HL-60/S4 treated with phorbol 12-myristate 13-acetate at 8.2 ng/mL for 4 days and 3 days (cell line): Measurements from ENCODE around the gene PIP4K2C.
"Not testable (repeated sequence)": the region's sequence is repeated elsewhere in the genome, so short reads cannot be mapped to it uniquely, and the experiment has no call there.

Experiments used
- in situ Hi-C: fragments of 300-500 bp; cut with MboI; formaldehyde crosslinking; loops from 2 replicates; pipeline ENCODE4 v1.15.0; 2022; ENCODE audit warnings: low sequenced_read_pairs

PIP4K2C gene

GRCh38 chr12:57584050-57584449, 6.9 kb upstream of the PIP4K2C start:
- in situ Hi-C loops = no loop called here

DNA sequence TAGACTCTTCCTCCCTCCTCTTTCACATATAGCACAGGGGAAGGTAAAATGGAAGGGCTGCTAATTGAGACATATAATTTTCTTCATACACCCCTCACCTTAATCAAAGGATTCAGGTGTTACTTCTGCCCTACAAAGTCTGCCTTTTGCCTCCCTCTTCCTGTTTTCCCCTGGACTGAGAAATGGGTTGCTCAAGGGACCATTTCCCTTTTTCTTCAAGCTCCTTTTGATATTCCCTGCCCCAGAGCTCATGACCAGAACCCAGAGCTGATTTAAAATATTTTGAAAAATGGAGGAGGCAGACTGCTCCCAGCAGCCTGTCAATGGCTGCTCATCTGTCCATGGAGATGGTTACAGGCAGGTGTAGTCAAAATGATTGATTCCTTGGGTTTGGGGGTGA, 6.3 kb upstream of the PIP4K2C start:
- in situ Hi-C loops = no loop called here

DNA sequence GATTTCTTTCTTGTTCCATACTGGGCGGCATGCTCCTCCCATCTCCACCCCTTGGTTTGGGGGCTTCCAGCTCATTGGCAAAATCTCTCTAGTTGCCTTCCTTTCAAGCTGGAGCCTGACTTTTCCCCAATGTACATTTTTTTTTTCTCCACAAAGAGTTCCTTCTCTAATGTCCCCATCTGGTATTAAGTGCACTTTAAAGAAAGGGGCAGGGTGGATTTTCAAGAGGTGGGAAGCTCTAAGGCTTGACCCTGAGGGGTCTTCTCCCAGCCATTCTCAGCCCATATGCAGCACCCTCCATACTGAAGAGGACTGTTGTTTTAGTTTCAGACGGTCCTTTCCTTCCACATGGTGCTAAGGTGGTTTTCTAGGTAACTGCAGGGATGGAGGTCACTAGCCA, 5.8 kb upstream of the PIP4K2C start:
- in situ Hi-C loops = no loop called here

GRCh38 chr12:57586128-57586527, 4.9 kb upstream of the PIP4K2C start:
- in situ Hi-C loops = no loop called here

GRCh38 chr12:57586832-57587429, 4.1 kb upstream of the PIP4K2C start:
- in situ Hi-C loops = no loop called here

GRCh38 chr12:57588951-57589610, 1.9 kb upstream of the PIP4K2C start:
- in situ Hi-C loops = not testable (repeated sequence)

GRCh38 chr12:57590479-57590863, 521 bp upstream of the PIP4K2C start:
- in situ Hi-C loops = no loop called here

GRCh38 chr12:57591782-57592325, 862 bp downstream of the PIP4K2C start:
- in situ Hi-C loops = no loop called here

DNA sequence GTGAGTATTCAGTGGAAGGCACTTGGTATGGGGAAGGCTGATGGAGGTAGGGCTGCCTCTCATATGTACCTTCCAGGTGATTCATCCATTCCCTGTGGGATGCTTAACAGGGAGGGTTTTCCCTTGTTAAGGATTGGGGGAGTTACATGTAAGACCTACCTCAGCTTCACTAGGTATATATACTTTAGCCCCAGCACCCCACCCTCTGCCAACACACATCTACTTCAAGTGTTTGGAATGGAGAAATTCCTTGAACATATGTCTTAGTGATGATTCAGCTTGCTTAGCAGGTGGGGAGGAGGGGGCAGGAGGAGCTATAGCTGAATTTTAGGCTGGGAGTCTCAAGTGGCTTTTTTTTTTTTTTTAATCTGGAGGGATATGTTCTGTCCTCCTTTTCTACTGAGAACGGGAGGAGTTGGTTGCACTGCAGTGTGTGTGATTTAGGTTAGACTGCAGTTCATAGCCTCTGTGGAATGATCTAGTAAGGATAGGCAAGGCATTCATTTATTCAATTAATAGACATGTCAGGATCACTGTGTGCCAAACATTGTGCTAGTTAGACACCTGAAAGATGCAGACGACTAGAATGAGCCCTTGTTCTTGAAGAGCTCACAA, 1.7 kb downstream of the PIP4K2C start:
- in situ Hi-C loops = no loop called here

DNA sequence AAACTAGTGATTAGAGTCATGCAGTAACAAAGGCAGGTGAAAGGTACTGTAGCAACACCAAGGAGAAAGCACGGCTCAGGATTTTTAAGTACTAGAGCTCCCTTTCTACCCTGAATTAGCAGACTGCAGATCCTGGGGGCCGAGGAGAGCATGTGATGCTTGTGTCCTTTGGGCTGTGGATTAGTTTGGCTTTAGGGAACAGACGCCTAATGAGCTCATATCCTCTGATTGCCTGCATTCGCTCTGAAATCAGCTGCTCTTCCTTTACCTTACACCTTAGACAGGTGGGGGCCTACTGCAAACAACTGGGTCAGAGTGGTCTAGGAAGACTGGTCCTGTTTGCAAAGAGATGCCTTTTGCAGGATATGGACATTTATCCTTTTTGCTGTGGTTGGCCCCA, 2.2 kb downstream of the PIP4K2C start:
- in situ Hi-C loops = no loop called here

- in situ Hi-C loops = no loop called here
These were observed 9.4 kb downstream of the PIP4K2C start for GRCh38 chr12:57600395-57600794.

GRCh38 chr12:57602544-57602943, 11.6 kb downstream of the PIP4K2C start:
- in situ Hi-C loops = no loop called here

GRCh38 chr12:57603324-57603723, 12.3 kb downstream of the PIP4K2C start:
- in situ Hi-C loops = no loop called here

DNA sequence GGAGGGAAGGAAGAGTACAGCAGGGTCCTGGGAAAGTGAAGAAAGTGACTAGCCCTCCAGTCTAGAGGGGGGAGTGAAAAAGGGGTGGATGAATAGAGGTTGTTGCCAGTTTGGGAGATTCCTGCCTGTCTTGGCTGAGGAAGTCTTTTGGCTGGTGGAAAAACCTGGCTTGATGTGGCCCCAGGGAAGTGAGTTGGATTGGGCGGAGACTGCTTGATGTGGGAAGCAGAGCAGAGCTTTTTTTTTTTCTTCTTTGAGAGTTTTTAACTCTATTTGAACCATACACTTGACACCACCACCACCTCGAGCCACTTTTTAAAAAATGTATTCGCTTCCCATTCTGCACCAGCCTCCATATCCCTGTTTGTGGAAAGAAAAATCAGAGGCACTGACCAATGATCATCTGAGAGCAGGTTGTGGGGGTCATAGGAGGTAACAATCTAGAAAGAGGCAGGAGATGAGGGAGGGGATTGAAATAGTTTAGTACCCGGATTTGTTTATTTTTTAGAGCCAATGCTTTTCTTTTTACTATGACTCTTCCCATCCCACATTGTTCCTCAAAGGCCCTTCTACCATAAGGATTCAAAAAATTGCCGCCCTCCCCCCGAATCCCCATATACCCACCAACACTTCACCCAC, 12.9 kb downstream of the PIP4K2C start:
- in situ Hi-C loops = no loop called here

DNA sequence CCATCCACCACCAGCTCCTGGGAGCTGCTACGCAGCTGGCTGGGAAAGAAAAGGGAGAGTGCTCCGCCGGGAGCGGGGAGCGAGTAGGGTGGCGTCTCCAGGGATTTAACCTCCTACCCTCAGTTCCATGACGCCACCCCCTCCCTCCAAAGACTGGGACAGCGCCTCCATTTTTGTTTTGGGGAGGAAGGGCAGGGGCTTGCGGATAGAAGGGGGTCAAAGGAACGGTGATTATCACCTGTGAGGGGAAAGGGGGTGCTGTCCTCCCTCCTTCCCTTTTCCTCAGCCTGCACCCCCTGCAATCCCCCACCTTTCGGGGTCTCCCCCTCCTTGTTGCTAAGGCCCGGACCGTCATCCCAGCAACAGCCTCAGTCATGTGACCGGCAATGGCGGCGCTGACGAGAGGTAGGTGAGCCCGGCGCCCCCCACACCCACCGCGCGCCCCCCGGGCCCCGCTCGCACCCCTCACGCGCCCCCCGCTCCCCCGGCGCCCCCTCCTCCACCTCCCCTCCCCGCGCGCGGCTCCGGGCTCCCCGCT, 13.5 kb downstream of the PIP4K2C start, which contains the start of gene DTX3:
Gene DTX3, plus strand, starts transcription at position 371 of the 538 bp plus-strand sequence. CDS start 1,694 bp downstream, outside the sequence.
- in situ Hi-C loops = no loop called here

- in situ Hi-C loops = no loop called here
These were observed 14.2 kb downstream of the PIP4K2C start for GRCh38 chr12:57604992-57605810.

DNA sequence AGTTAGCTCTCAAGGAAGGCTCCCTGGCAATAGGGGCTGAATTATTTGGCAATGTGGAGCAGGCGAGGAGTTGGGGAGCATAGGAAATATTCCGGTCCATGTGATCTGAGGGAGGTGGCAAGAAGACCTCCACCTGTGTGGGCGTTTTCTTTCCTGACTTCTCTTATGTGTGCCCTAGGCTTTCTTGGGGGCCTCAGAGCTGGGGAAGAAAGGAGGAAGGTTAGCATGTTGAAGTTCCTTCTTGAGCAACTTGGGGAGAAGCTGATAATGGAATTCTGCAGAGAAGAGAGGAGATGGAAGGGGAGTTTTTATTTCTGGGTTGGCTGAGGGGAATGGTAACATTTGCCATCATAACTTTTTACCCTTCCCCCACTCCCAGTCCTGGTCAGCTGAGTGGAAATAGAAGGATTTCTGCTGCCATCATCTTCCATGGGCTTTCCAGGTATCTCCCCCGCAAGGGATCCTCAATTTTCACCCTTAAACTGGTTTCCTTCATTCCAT, 14.9 kb downstream of the PIP4K2C start:
- in situ Hi-C loops = no loop called here

DNA sequence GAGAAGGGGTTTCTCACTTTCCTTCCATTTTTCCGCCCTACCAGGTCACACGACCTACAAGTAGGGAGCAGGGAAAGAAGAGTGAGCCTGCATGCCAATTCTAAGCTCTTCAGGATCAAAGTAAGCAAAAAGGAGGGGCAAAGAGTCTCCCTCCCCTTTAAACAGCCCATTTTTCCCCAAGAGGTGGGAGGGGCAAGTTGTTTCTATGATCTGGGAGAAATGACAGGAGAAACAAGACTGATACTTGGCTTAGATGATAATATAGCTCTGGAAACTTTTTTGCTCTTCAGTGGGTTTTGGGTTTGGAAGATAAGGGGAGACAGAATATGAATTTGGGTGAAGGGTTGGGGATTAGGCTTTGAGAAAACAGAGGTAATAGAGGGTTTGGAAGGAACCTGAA, 15.4 kb downstream of the PIP4K2C start:
- in situ Hi-C loops = no loop called here

GRCh38 chr12:57606821-57607220, 15.8 kb downstream of the PIP4K2C start:
- in situ Hi-C loops = no loop called here

GRCh38 chr12:57607958-57608663, 17.1 kb downstream of the PIP4K2C start:
- in situ Hi-C loops = no loop called here
